ENCODE data around the gene OXT. TPM values are rescaled to one million over a fixed set of nuclear protein-coding genes. Genes with fewer than 3 reads are reported as not detected.

The OXT gene
- total and polyA plus RNA-seq, 12 donors = 0.35 to 1.3 (median 0.58) TPM; not detected in 8

DNA sequence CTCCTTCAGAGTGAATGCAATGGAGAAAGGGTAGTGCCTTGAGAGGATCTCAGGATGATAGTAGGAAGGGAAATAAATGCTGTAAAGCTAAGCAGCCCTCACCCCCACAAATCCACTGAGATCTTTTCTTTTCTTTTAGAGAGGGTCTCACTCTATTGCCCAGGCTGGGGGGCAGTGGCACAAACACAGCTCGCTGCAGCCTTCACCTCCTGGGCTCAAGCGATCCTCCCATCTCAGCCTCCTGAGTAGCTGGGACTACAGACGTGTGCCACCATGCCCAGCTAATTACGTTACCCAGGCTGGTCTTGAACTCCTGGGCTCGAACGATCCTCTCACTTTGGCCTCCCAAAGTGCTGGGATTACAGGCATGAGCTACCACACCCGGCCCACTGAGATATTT, 29.1 kb downstream of the OXT start:
- no peaks in the 10 kb centered on the region for H3K27me3 ChIP-seq
- no peaks in the 10 kb centered on the region for H3K36me3 ChIP-seq
- H3K27ac ChIP-seq = no peak overlapping the region
- DNase-seq = no peak
- ATAC-seq = no peak
- H3K9me3 ChIP-seq = no peaks in the 10 kb centered on the region
- WGBS, 2 donors = 93 to 95% methylated on average over 7 of the region's 7 CpGs
- peaks cover 0 to 14% (median 0%) of the 10 kb centered on the region in 9 donors for H3K4me1 ChIP-seq
- intact Hi-C loops (cut with DNase I) = no loop called here
- TF ChIP-seq, protein P1, sequence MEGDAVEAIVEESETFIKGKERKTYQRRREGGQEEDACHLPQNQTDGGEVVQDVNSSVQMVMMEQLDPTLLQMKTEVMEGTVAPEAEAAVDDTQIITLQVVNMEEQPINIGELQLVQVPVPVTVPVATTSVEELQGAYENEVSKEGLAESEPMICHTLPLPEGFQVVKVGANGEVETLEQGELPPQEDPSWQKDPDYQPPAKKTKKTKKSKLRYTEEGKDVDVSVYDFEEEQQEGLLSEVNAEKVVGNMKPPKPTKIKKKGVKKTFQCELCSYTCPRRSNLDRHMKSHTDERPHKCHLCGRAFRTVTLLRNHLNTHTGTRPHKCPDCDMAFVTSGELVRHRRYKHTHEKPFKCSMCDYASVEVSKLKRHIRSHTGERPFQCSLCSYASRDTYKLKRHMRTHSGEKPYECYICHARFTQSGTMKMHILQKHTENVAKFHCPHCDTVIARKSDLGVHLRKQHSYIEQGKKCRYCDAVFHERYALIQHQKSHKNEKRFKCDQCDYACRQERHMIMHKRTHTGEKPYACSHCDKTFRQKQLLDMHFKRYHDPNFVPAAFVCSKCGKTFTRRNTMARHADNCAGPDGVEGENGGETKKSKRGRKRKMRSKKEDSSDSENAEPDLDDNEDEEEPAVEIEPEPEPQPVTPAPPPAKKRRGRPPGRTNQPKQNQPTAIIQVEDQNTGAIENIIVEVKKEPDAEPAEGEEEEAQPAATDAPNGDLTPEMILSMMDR (IDR thresholded peaks at IDR 0.05) = no peak
- H3K4me3 ChIP-seq = no peak overlapping the region

DNA sequence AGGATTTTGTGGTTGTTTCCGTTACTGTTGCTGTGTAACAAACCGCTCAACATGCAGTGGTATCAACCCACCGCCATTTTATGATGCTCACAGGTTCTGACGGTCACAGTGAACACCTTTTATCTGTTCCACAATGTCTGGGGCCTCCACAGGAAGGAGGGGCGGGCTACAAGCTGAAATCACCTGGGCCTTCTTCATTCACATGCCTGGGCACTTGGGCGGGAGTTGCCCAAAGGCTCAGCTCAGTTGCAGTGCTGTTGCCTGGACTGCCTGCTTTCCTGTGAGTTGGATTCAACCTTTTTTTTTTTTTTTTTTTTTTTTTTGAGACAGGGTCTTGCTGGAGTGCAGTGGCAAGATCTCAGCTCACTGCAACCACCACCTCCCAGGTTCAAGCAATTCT, 29.8 kb downstream of the OXT start:
- DNase-seq (no peak), ATAC-seq (no peak)
- Histone ChIP-seq H3K9me3 (no peaks in the 10 kb centered on the region), H3K27me3 (no peaks in the 10 kb centered on the region), H3K4me1 (peaks cover 0 to 14% (median 0%) of the 10 kb centered on the region in 9 donors), H3K4me3 (no peak overlapping the region), H3K27ac (no peak overlapping the region), H3K36me3 (peaks cover 0 to 3% (median 0%) of the 10 kb centered on the region in 9 donors)
- intact Hi-C loops (cut with DNase I) = no loop called here
- WGBS, 2 donors = 85 to 95% methylated on average over 6 of the region's 6 CpGs
- TF ChIP-seq, protein P1 (IDR thresholded peaks at IDR 0.05) = no peak

DNA sequence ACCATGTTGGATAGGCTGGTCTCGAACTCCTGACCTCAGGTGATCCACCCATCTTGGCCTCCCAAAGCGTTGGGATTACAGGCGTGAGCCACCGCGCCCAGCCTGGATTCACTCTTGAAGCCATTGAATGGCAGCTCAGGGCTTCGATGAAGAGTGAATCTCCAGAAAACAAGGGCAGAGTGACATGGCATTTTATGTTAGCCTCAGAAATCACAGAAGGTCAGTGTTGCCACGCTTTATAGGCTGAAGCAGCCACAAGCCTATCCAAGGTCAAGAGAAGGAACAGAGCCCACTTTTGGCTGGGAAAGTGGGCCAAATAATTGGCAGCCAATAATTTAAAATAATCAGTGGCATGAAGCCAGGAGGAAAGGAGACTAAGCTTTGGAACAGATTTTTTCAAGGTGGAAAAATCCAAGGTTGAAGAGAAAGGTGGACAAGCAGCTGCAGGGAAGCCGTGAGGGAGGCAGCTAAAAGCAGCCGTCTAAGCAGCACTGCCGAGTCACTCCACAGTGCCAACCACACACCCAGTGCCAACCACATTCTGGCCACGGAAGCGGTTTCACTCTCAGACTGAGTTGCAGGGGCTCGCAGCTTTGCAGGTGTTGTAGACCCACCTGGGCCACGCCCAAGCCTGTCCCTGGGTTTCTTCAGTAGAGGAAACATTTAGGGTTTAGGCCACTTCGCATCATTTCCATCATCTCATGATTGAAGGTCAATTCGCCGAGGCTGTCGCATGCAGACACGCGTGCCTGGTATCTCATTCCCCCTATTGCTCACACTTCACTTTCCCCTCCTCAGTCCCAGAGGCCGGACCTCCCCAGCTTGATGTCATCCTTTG, 30.5 kb downstream of the OXT start:
- DNase-seq (no peak), ATAC-seq (no peak)
- Histone ChIP-seq H3K36me3 (peaks cover 0 to 9% (median 0%) of the 10 kb centered on the region in 9 donors), H3K9me3 (no peaks in the 10 kb centered on the region), H3K4me1 (peaks cover 0 to 14% (median 0%) of the 10 kb centered on the region in 9 donors), H3K27me3 (no peaks in the 10 kb centered on the region), H3K27ac (no peak overlapping the region), H3K4me3 (no peak overlapping the region)
- TF ChIP-seq, protein P1 (IDR thresholded peaks at IDR 0.05) = no peak
- intact Hi-C loops (cut with DNase I) = no loop called here
- WGBS, 2 donors = 85 to 90% methylated on average over 21 of the region's 21 CpGs

DNA sequence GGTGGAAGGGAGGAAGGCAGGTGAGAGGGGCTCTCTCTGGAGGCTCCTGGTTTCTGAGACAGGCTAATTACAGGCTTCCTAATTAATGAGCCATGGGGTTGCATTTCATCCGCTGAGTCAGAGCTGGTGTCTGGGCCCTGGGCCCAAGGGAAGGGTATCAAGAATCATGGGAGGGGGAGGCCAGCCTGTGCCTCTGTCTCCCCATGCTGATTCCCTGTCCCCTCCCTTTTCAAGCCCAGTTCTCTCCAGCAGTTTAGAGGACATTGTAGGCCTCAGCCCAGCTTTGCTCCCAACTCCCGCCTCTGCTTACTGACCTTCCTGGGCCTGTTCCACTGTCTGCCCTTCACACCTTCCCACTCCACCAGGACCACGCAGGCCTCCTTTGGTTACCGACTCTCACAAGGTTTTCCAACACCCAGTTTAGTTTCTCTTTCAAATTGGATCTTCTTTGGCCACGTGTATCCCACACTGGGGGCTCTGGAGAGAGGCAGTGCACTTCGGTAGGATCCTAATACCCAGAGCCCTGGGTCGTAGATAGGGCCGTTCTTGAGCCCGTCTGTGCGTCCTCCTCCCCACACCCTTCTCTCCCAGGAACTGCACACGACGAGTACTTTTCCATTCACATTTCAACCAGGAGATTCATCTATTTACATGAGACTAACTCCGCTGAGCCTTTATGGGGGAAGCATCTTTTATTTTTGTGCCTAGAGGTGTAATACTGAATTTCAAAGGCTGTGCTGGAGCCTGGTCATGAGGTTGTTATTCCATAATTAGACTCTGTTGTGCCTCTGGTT, 31.4 kb downstream of the OXT start:
- DNase-seq (no peak), ATAC-seq (peak in 1 of 8 donors; percentile 36)
- TF ChIP-seq, protein P1 (IDR thresholded peaks at IDR 0.05) = no peak
- WGBS, 2 donors = 79 to 82% methylated on average over 13 of the region's 13 CpGs
- Histone ChIP-seq H3K4me1 (peaks cover 0 to 23% (median 0%) of the 10 kb centered on the region in 9 donors), H3K9me3 (no peaks in the 10 kb centered on the region), H3K36me3 (peaks cover 0 to 17% (median 0%) of the 10 kb centered on the region in 9 donors), H3K27me3 (no peaks in the 10 kb centered on the region), H3K4me3 (no peak overlapping the region), H3K27ac (no peak overlapping the region)
- intact Hi-C loops (cut with DNase I) = no loop called here

Data from heart right ventricle (tissue), 16 donors.